Activated CD4-positive, alpha-beta T cell treated with anti-CD3 and anti-CD28 coated beads, Interleukin-2, amount 10 ng/mL, durations not matched to agents 7 days and 5 days (primary cell): ENCODE measurements around the gene HBA1. TPM values are rescaled to one million over a fixed set of nuclear protein-coding genes. Genes with fewer than 3 reads are reported as not detected.

Experiments
- CTCF ChIA-PET: fragments of 350-600 bp; sonication (Branson Sonifier 250); formaldehyde crosslinking; loops from one replicate; lab custom pipeline; 2021; ENCODE audit warnings: antibody characterized with exemption; lab: Charles Lee
- POLR2A ChIA-PET: fragments of 350-600 bp; sonication (Branson Sonifier 250); formaldehyde crosslinking; loops from one replicate; lab custom pipeline; 2021; ENCODE audit warnings: antibody characterized with exemption; lab: Charles Lee
- DNase-seq: peaks from one replicate; pipeline ENCODE4 v3.0.0-alpha.2; 2020
- H3K27ac Mint-ChIP-seq: one replicate; pipeline ENCODE4 v1.8.0; 2021; ENCODE audit warnings: mild to moderate bottlenecking, moderate library complexity, mixed read lengths
- H3K27me3 Mint-ChIP-seq: one replicate; pipeline ENCODE4 v1.8.0; 2021; ENCODE audit warnings: mixed read lengths
- H3K36me3 Mint-ChIP-seq: one replicate; pipeline ENCODE4 v1.8.0; 2021; ENCODE audit warnings: low read depth, mixed read lengths
- H3K4me1 Mint-ChIP-seq: one replicate; pipeline ENCODE4 v1.8.0; 2021; ENCODE audit warnings: mixed read lengths
- H3K4me3 Mint-ChIP-seq: one replicate; pipeline ENCODE4 v1.8.0; 2021; ENCODE audit warnings: mild to moderate bottlenecking, moderate library complexity, mixed read lengths
- H3K9me3 Mint-ChIP-seq: one replicate; pipeline ENCODE4 v1.8.0; 2021; ENCODE audit warnings: mixed read lengths
- total RNA-seq, 2 experiments: library from RNA; stranded (reverse); gene quantifications; one replicate each; pipeline ENCODE4 v1.2.3, GENCODE V29; 2021

Gene HBA1
- total RNA-seq, 2 experiments from 2014 or later, result not detected

DNA sequence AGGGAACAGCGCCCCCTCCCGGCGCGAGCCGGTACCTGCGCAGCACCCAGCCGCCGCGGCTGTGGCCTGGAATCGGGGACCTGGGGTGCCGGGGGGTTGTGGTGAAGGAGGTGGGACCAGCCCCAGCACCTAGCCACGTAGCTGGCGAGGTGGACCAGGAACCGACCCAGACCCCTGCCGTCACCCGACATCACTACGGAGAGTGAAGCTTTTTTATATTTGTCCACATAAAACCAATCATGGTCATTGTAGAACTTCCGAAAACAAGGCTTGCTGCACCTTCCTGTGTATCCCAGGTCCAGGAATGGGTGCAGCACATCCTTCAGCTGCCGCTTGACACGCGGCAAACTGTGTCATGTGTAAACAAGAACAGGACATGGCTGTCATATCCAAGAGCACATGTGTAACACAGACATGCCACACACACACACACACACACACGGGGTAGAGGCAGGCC, 5.1 kb downstream of the HBA1 start:
- no peaks in the 10 kb centered on the region for H3K9me3 Mint-ChIP-seq
- POLR2A ChIA-PET, result no interaction called here
- H3K36me3 Mint-ChIP-seq, result peaks cover 2% of the 10 kb centered on the region
- peaks cover 26% of the 10 kb centered on the region for H3K27me3 Mint-ChIP-seq
- CTCF ChIA-PET, result interaction anchor here (0.7 to 1.9 kb wide), 6 partner anchors 10 to 116 kb away, joined by 3 to 9 read pairs (median 5); partner anchors contain the start of gene RHBDF1
- H3K4me1 Mint-ChIP-seq, result peaks cover 5% of the 10 kb centered on the region
- no peak overlapping the region for H3K27ac Mint-ChIP-seq
- DNase-seq, result no peak
- no peak overlapping the region for H3K4me3 Mint-ChIP-seq

DNA sequence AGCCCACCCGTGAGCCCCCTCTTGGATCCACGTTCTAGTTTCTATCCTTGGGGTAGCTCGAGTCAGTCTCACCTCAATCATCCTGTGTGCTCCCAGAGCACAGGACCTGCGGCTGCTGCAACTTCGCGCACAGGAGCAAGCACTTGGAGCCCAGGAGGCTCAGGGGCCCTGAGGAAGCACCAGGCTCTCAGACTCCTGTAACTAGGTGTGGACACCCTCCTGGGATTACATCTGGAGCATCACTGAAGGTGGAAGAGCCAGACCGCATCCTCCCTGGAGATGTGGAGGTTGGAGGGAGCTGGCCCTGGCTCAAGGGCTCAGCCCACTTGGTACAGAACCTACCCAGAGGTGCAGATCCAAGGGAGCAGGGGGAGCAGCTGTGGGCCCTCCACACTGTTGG, 6.5 kb downstream of the HBA1 start:
- ChIA-PET POLR2A (no interaction called here), CTCF (interaction anchor here (0.6 to 1.9 kb wide), 2 partner anchors 76 to 86 kb away, joined by 3 to 7 read pairs; no protein-coding TSS in a partner anchor)
- Mint-ChIP-seq H3K4me3 (no peak overlapping the region), H3K36me3 (peaks cover 2% of the 10 kb centered on the region), H3K27me3 (peaks cover 17% of the 10 kb centered on the region), H3K27ac (no peak overlapping the region), H3K4me1 (peaks cover 5% of the 10 kb centered on the region), H3K9me3 (no peaks in the 10 kb centered on the region)
- no peak for DNase-seq

DNA sequence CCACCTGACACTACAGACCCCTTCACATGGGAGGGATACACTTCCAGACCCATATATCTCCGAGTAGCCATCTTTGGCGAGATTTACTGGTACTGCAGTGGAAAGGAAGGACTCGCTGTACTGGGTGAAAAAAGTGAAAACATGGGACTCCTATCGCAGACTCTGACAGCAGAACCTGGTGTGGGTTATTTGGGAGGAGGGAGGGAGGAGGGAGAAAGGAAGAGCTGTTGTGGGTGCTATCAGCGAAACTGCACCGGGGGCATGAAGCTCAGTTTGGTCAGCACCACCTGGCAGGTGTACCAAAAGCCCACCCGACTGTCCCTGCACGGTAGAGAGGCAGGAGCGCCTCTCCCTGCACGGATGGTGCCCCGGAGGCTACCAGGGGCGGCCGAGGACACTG, 8.7 kb downstream of the HBA1 start:
- CTCF ChIA-PET, result no interaction called here
- POLR2A ChIA-PET, result no interaction called here
- DNase-seq, result no peak
- Mint-ChIP-seq H3K4me3 (no peak overlapping the region), H3K9me3 (no peaks in the 10 kb centered on the region), H3K27me3 (no peaks in the 10 kb centered on the region), H3K27ac (no peak overlapping the region), H3K36me3 (peaks cover 17% of the 10 kb centered on the region), H3K4me1 (peaks cover 9% of the 10 kb centered on the region)

GRCh38 chr16:185691-186090, 9.2 kb downstream of the HBA1 start:
- Mint-ChIP-seq H3K4me1 (peaks cover 9% of the 10 kb centered on the region), H3K27me3 (no peaks in the 10 kb centered on the region), H3K9me3 (no peaks in the 10 kb centered on the region), H3K36me3 (peaks cover 19% of the 10 kb centered on the region), H3K27ac (peak overlapping the region; percentile 36), H3K4me3 (no peak overlapping the region)
- ChIA-PET CTCF (no interaction called here), POLR2A (no interaction called here)
- no peak for DNase-seq

GRCh38 chr16:187330-187729, 10.8 kb downstream of the HBA1 start:
- POLR2A ChIA-PET, result no interaction called here
- Mint-ChIP-seq H3K36me3 (peaks cover 27% of the 10 kb centered on the region), H3K9me3 (no peaks in the 10 kb centered on the region), H3K27ac (no peak overlapping the region), H3K4me1 (peaks cover 5% of the 10 kb centered on the region), H3K27me3 (no peaks in the 10 kb centered on the region), H3K4me3 (no peak overlapping the region)
- CTCF ChIA-PET, result no interaction called here
- no peak for DNase-seq

DNA sequence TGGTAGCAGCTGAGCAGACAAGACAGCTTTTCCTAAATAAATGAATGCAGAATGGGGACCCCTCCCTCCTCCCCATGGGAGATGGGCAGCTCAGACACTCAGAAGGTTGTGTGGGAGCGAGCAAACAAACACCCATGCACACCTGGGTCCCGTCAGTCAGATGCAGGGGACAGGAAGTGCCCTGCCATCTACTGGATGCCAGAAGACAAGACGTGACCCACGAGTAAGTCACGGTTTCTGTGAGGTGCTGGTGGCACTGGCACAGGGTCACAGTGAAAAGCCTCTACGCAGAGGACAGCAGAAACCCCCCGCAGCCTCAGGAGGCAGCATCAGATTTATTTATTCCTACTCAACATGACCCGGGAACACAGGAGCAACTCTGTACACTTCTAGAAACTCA, 12.2 kb downstream of the HBA1 start:
- Mint-ChIP-seq H3K27ac (no peak overlapping the region), H3K9me3 (no peaks in the 10 kb centered on the region), H3K27me3 (no peaks in the 10 kb centered on the region), H3K36me3 (peaks cover 30% of the 10 kb centered on the region), H3K4me3 (no peak overlapping the region), H3K4me1 (peaks cover 5% of the 10 kb centered on the region)
- ChIA-PET CTCF (interaction anchor here (0.7 to 1.1 kb wide), 2 partner anchors 24 to 1409 kb away, joined by 3 read pairs; no protein-coding TSS in a partner anchor), POLR2A (no interaction called here)
- peak; percentile 57 for DNase-seq

DNA sequence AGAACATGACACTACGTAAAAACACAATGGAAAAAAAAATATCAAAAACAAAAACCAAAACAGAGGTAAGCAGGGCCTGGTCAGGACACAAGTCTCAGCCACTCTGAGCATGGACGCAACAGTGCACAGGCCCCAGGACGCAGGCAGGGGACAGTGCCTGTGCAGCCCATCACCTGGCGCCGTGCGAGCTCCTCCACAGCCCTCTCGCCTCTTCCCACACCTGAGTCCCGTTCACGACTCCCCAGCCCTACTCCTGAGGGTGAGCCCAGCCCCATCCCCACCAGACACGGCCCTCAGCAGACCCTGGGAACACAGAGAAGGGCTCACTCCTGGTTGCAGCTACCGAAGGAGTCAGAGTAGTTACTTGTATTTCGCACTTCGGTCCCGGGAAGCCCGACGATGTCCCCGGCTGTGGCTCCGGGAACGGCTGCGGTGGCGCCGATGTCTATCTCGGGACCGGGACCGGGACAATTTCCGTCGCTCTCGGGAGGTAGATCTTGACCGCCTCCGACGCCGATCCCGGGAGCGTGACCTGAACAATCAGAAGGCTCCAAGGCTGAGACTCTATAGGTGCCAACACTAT, 13.2 kb downstream of the HBA1 start:
- Mint-ChIP-seq H3K4me1 (peaks cover 5% of the 10 kb centered on the region), H3K27ac (no peak overlapping the region), H3K9me3 (no peaks in the 10 kb centered on the region), H3K4me3 (no peak overlapping the region), H3K36me3 (peaks cover 30% of the 10 kb centered on the region), H3K27me3 (no peaks in the 10 kb centered on the region)
- no peak for DNase-seq
- CTCF ChIA-PET, result interaction anchor here (1.1 kb wide), 1 partner anchor 23 kb away, joined by 3 read pairs; no protein-coding TSS in a partner anchor
- POLR2A ChIA-PET, result no interaction called here

- ChIA-PET CTCF (no interaction called here), POLR2A (no interaction called here)
- no peak overlapping the region for H3K27ac Mint-ChIP-seq
- no peak for DNase-seq
- peaks cover 32% of the 10 kb centered on the region for H3K36me3 Mint-ChIP-seq
- H3K4me1 Mint-ChIP-seq, result peaks cover 5% of the 10 kb centered on the region
- H3K9me3 Mint-ChIP-seq, result no peaks in the 10 kb centered on the region
- no peaks in the 10 kb centered on the region for H3K27me3 Mint-ChIP-seq
- no peak overlapping the region for H3K4me3 Mint-ChIP-seq
Observed at GRCh38 chr16:191831-192230, 15.4 kb downstream of the HBA1 start.

GRCh38 chr16:192686-193085, 16.2 kb downstream of the HBA1 start:
- Mint-ChIP-seq H3K36me3 (peaks cover 36% of the 10 kb centered on the region), H3K9me3 (no peaks in the 10 kb centered on the region), H3K27ac (no peak overlapping the region), H3K27me3 (no peaks in the 10 kb centered on the region), H3K4me1 (peaks cover 5% of the 10 kb centered on the region), H3K4me3 (no peak overlapping the region)
- CTCF ChIA-PET, result interaction anchor here (0.6 to 1.3 kb wide), 2 partner anchors 96 to 127 kb away, joined by 3 to 4 read pairs; no protein-coding TSS in a partner anchor
- POLR2A ChIA-PET, result no interaction called here
- no peak for DNase-seq

DNA sequence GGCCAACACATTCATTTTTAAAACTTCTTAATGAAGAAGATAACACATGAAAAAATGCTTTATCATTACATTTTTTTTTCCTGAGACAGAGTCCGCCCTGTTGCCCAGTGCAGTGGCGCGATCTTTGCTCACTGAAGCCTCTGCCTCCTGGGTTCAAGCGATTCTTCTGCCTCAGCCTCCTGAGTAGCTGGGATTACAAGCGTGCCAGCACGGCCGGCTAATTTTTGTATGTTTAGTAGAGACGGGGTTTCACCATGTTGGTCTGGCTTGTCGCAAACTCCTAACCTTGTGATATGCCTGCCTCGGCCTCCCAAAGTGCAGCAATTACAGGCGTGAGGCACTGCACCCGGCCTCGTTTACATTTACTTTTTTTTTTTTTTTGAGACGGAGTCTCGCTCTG, 17.0 kb downstream of the HBA1 start:
- ChIA-PET POLR2A (no interaction called here), CTCF (interaction anchor here (1.3 kb wide), 1 partner anchor 96 kb away, joined by 4 read pairs; no protein-coding TSS in a partner anchor)
- no peak for DNase-seq
- no peak overlapping the region for H3K27ac Mint-ChIP-seq
- H3K4me1 Mint-ChIP-seq, result peaks cover 5% of the 10 kb centered on the region
- peaks cover 37% of the 10 kb centered on the region for H3K36me3 Mint-ChIP-seq
- H3K27me3 Mint-ChIP-seq, result no peaks in the 10 kb centered on the region
- H3K9me3 Mint-ChIP-seq, result no peaks in the 10 kb centered on the region
- H3K4me3 Mint-ChIP-seq, result no peak overlapping the region

- H3K27me3 Mint-ChIP-seq, result no peaks in the 10 kb centered on the region
- no peak overlapping the region for H3K4me3 Mint-ChIP-seq
- DNase-seq, result no peak
- POLR2A ChIA-PET, result no interaction called here
- no peaks in the 10 kb centered on the region for H3K9me3 Mint-ChIP-seq
- peaks cover 35% of the 10 kb centered on the region for H3K36me3 Mint-ChIP-seq
- CTCF ChIA-PET, result interaction anchor here (0.8 to 1.5 kb wide), 2 partner anchors 84 to 87 kb away, joined by 3 to 4 read pairs; no protein-coding TSS in a partner anchor
- H3K27ac Mint-ChIP-seq, result no peak overlapping the region
- no peaks in the 10 kb centered on the region for H3K4me1 Mint-ChIP-seq
Observed at GRCh38 chr16:194516-194915, 18.0 kb downstream of the HBA1 start.

DNA sequence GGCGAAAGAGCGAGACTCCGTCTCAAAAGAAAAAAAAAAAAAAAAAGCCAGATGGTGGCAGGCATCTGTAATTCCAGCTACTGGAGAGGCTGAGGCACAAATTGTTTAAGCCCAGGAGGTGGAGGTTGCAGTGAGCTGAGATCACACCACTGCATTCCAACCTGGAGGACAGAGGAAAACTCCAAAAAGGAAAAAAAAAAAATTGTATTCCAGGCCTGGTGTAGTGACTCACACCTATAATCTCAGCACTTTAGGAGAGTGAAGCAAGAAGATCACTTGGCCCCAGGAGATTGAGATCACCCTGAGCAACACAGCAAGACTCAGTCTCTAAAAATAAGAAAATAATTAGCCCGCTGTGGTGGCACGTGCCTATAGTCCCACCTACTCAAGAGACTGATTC, 23.9 kb downstream of the HBA1 start:
- no peak overlapping the region for H3K27ac Mint-ChIP-seq
- no peaks in the 10 kb centered on the region for H3K4me1 Mint-ChIP-seq
- H3K4me3 Mint-ChIP-seq, result no peak overlapping the region
- H3K9me3 Mint-ChIP-seq, result no peaks in the 10 kb centered on the region
- H3K27me3 Mint-ChIP-seq, result no peaks in the 10 kb centered on the region
- POLR2A ChIA-PET, result no interaction called here
- CTCF ChIA-PET, result interaction anchor here (0.6 kb wide), 3 partner anchors 33 to 176 kb away, joined by 3 to 5 read pairs (median 3); no protein-coding TSS in a partner anchor
- no peak for DNase-seq
- peaks cover 31% of the 10 kb centered on the region for H3K36me3 Mint-ChIP-seq

DNA sequence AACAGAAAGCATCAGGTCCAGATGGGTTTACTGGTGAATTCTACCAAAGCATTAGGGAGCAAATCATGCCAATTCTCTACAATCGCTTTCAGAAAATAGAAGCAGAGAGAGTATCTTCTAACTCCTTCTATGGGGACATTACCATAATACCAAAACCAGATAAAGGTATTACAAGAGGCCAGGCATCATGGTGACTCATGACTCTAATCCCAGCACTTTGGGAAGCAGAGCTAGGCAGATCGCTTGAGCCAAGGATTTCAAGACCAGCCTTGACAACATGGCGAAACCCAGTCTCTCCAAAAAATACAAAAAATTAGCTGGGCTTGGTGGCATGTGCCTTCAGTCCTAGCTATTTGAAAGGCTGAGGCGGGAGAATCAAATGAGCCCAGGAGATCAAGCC, 26.8 kb downstream of the HBA1 start:
- ChIA-PET POLR2A (no interaction called here), CTCF (no interaction called here)
- H3K4me1 Mint-ChIP-seq, result peaks cover 8% of the 10 kb centered on the region
- no peaks in the 10 kb centered on the region for H3K9me3 Mint-ChIP-seq
- H3K27ac Mint-ChIP-seq, result no peak overlapping the region
- H3K27me3 Mint-ChIP-seq, result no peaks in the 10 kb centered on the region
- DNase-seq, result no peak
- H3K4me3 Mint-ChIP-seq, result no peak overlapping the region
- peaks cover 38% of the 10 kb centered on the region for H3K36me3 Mint-ChIP-seq
